Measurements from ENCODE around the gene TUSC2. TPM values are rescaled to one million over a fixed set of nuclear protein-coding genes. Genes with fewer than 3 reads are reported as not detected.

TUSC2 gene
- total and polyA plus RNA-seq, 9 of the 15 experiments (the other 6 are each of a cell fraction or from before 2014, with no cell fraction given): 2.8 to 67.5 (median 25.8) TPM

DNA sequence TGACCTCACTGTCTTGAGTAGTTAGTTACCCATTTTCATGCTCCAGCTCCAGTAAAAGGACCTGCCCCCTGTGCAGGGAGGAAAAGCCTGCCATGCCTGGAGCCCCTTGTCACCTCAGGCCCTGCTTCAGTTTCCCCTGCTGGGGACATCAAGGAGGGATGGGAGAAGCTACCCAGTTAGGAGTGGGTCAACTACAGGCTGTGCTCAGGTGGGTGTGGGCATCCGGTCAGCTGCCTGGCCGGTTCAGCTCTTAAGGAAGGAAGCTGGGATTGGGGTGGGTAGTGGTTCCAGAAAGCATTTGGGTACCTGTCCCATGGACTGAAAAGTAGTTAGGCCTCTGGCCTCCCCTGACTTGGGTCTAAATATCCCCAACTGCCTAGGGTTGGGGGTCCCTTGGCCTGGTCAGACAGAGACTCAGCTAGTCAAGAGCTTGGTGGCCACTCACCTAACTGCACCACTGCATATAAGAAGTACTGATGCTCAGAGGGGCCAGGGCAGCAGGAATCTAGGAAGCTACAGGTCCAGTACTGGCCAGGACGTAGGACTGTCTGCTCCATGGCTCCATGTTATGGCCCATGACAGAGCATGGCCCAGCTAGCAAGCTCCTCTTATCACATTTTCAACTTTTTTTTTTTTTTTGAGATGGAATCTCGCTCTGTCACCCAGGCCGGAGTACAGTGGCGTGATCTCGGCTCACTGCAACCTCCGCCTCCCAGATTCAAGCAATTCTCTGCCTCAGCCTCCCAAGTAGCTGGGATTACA, 48.6 kb downstream of the TUSC2 start:
- H3K4me3 ChIP-seq: no peak overlapping the region
- peak overlapping the region; percentile 20; the same call in 1 of the 2 replicates for H2AFZ ChIP-seq (ENCODE audit: low read depth, low read length)
- no peak for DNase-seq (ENCODE audit: extremely low read depth in 1 of 4, low spot score in 3 of 4)
- no TSS peak for BruUV-seq (replicated peaks)
- intact Hi-C loops (cut with micrococcal nuclease): no loop called here
- no peaks in the 10 kb centered on the region for H3K9me1 ChIP-seq (ENCODE audit: control insufficient read depth, insufficient read depth, low read length)
- no peaks in the 10 kb centered on the region for H3K36me3 ChIP-seq (ENCODE audit: control insufficient read depth, insufficient read depth, low read length)
- no peak overlapping the region for H3K4me2 ChIP-seq (ENCODE audit: insufficient read depth, low read length)
- H3K79me2 ChIP-seq (ENCODE audit: control insufficient read depth, insufficient read depth, low read length): no peaks in the 10 kb centered on the region
- no peak overlapping the region; a peak in 1 of 4 replicates for H3K9ac ChIP-seq (ENCODE audit: insufficient read depth in 1 of 2, low read depth in 2 of 2, low read length in 2 of 2)
- no peaks in the 10 kb centered on the region for H4K20me1 ChIP-seq (replicated peaks; ENCODE audit: control insufficient read depth, insufficient read depth, low read length)
- ATAC-seq: peak; percentile 54
- TF ChIP-seq BCL6 (CRISPR knock-in tag; IDR thresholded peaks at IDR 0.05) (no peak), ZNF384 (IDR thresholded peaks at IDR 0.05; ENCODE audit: low read depth, low read length) (peak; percentile 56)
- H3K27ac ChIP-seq (ENCODE audit: extremely low read depth, low read depth, low read length): no peak overlapping the region
- 62% methylated on average over 2 of the region's 8 CpGs for WGBS (ENCODE audit: insufficient coverage, low coverage, missing lambda C conversion rate)
- POLR2A ChIA-PET: interaction anchor here (0.6 to 1.7 kb wide), 5 partner anchors 12 to 49 kb away, joined by 3 to 8 read pairs (median 3); partner anchors contain the start of genes HYAL3, IFRD2, NAA80 and TUSC2
- H3K9me3 ChIP-seq (replicated peaks; ENCODE audit: control insufficient read depth, insufficient read depth, low read depth, low read length): no peaks in the 10 kb centered on the region
- CTCF ChIA-PET (ENCODE audit: low intra/inter-chr PET ratio): interaction anchor here (0.7 kb wide), 1 partner anchor 31 kb away, joined by 4 read pairs; no protein-coding TSS in a partner anchor
- in situ Hi-C loops (cut with MboI): no loop called here
- H3K27me3 ChIP-seq (ENCODE audit: control insufficient read depth in 2 of 2, insufficient read depth in 2 of 2, low read length in 2 of 2): no peaks in the 10 kb centered on the region
- H3K4me1 ChIP-seq (replicated peaks in 1 of 2; ENCODE audit: control insufficient read depth in 2 of 2, insufficient read depth in 2 of 2, low read length in 2 of 2): peaks cover 0 to 17% of the 10 kb centered on the region in 2 experiments; a peak in 2 of 5 replicates
- FAIRE-seq: no peak

DNA sequence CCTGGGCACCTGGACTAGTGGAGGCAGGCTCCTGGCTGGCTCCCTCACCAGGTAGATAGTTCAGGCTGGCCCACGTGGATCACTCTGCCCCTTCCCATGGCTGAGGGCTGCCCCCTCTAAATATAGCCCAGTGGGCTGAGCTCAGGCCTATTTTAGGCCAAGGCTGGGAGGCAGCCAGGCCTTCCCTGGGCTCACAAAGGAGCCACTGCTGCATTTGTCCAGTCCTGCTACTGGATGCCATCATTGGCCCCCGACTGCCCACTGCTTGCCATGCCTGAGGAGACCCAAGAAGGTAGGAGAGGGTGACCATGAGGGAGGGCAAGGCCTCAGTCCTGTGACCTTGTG, 49.2 kb downstream of the TUSC2 start, which contains the start of gene LSMEM2:
TSS of gene LSMEM2 (plus strand) at position 208 of the 345 bp plus-strand sequence. CDS start at position 235, 27 bp downstream.
- no peaks in the 10 kb centered on the region for H3K9me3 ChIP-seq (replicated peaks; ENCODE audit: control insufficient read depth, insufficient read depth, low read depth, low read length)
- ATAC-seq: no peak
- no peaks in the 10 kb centered on the region for H4K20me1 ChIP-seq (replicated peaks; ENCODE audit: control insufficient read depth, insufficient read depth, low read length)
- no peak for FAIRE-seq
- POLR2A ChIA-PET: interaction anchor here (0.6 to 1.7 kb wide), 3 partner anchors 13 to 36 kb away, joined by 3 to 8 read pairs (median 3); partner anchors contain the start of gene IFRD2
- no peaks in the 10 kb centered on the region for H3K79me2 ChIP-seq (ENCODE audit: control insufficient read depth, insufficient read depth, low read length)
- 16% methylated on average over 2 of the region's 2 CpGs for WGBS (ENCODE audit: insufficient coverage, low coverage, missing lambda C conversion rate)
- no TSS peak for BruUV-seq (replicated peaks)
- no peak for DNase-seq (ENCODE audit: extremely low read depth in 1 of 4, low spot score in 3 of 4)
- intact Hi-C loops (cut with micrococcal nuclease) (no loop called here), in situ Hi-C loops (cut with MboI) (no loop called here)
- CTCF ChIA-PET (ENCODE audit: low intra/inter-chr PET ratio): no interaction called here
- no peak within 1 kb of the TSS for H3K4me3 ChIP-seq
- H3K4me2 ChIP-seq (ENCODE audit: insufficient read depth, low read length): no peak within 1 kb of the TSS
- no peaks in the 10 kb centered on the region for H3K9me1 ChIP-seq (ENCODE audit: control insufficient read depth, insufficient read depth, low read length)
- H3K27ac ChIP-seq (ENCODE audit: extremely low read depth, low read depth, low read length): no peak within 1 kb of the TSS
- peak within 1 kb of the TSS; percentile 20; the same call in 1 of the 2 replicates for H2AFZ ChIP-seq (ENCODE audit: low read depth, low read length)
- no peaks in the 10 kb centered on the region for H3K36me3 ChIP-seq (ENCODE audit: control insufficient read depth, insufficient read depth, low read length)
- peaks cover 0 to 22% of the 10 kb centered on the region in 2 experiments; a peak in 3 of 5 replicates for H3K4me1 ChIP-seq (replicated peaks in 1 of 2; ENCODE audit: control insufficient read depth in 2 of 2, insufficient read depth in 2 of 2, low read length in 2 of 2)
- H3K27me3 ChIP-seq (ENCODE audit: control insufficient read depth in 2 of 2, insufficient read depth in 2 of 2, low read length in 2 of 2): no peaks in the 10 kb centered on the region
- peak within 1 kb of the TSS in 1 of 2 experiments; percentile 61; a peak in 2 of 4 replicates for H3K9ac ChIP-seq (ENCODE audit: insufficient read depth in 1 of 2, low read depth in 2 of 2, low read length in 2 of 2)
- TF ChIP-seq, protein P1, sequence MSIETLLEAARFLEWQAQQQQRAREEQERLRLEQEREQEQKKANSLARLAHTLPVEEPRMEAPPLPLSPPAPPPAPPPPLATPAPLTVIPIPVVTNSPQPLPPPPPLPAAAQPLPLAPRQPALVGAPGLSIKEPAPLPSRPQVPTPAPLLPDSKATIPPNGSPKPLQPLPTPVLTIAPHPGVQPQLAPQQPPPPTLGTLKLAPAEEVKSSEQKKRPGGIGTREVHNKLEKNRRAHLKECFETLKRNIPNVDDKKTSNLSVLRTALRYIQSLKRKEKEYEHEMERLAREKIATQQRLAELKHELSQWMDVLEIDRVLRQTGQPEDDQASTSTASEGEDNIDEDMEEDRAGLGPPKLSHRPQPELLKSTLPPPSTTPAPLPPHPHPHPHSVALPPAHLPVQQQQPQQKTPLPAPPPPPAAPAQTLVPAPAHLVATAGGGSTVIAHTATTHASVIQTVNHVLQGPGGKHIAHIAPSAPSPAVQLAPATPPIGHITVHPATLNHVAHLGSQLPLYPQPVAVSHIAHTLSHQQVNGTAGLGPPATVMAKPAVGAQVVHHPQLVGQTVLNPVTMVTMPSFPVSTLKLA (conservative IDR thresholded peaks at IDR 0.05): no peak
- TF ChIP-seq, protein P2, sequence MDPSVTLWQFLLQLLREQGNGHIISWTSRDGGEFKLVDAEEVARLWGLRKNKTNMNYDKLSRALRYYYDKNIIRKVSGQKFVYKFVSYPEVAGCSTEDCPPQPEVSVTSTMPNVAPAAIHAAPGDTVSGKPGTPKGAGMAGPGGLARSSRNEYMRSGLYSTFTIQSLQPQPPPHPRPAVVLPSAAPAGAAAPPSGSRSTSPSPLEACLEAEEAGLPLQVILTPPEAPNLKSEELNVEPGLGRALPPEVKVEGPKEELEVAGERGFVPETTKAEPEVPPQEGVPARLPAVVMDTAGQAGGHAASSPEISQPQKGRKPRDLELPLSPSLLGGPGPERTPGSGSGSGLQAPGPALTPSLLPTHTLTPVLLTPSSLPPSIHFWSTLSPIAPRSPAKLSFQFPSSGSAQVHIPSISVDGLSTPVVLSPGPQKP (CRISPR knock-in tag; IDR thresholded peaks at IDR 0.05): no peak
- TF ChIP-seq ELF1 (tag; IDR thresholded peaks at IDR 0.05) (no peak), ZNF263 (CRISPR knock-in tag; IDR thresholded peaks at IDR 0.05; ENCODE audit: borderline replicate concordance) (no peak), CBX5 (IDR thresholded peaks at IDR 0.05; ENCODE audit: borderline replicate concordance, low read depth) (no peak), ZNF175 (CRISPR knock-in tag; IDR thresholded peaks at IDR 0.05; ENCODE audit: low read depth) (no peak), BRF1 (IDR thresholded peaks at IDR 0.05; ENCODE audit: borderline replicate concordance, extremely low read depth, insufficient read length) (no peak), NCOA4 (IDR thresholded peaks at IDR 0.05; ENCODE audit: partially characterized antibody) (no peak), SMARCB1 (IDR thresholded peaks at IDR 0.05; ENCODE audit: insufficient read length, low read depth) (no peak), ESRRB (CRISPR knock-in tag; IDR thresholded peaks at IDR 0.05; ENCODE audit: borderline replicate concordance) (no peak), NFIX (CRISPR knock-in tag; IDR thresholded peaks at IDR 0.05; ENCODE audit: low read depth) (no peak)
